Measurements from ENCODE around the gene GPR45. TPM values are rescaled to one million over a fixed set of nuclear protein-coding genes. Genes with fewer than 3 reads are reported as not detected.
A peak's percentile ranks its signal among the peaks of the same experiment; 100 is the strongest.

Gene GPR45
- total RNA-seq, 1 donor from 2014 or later: not detected

GRCh38 chr2:105224444-105224843, 17.1 kb upstream of the GPR45 start:
- Histone ChIP-seq H3K36me3 (ENCODE audit: control insufficient read depth, insufficient read depth, low read length) (no peaks in the 10 kb centered on the region), H3K4me3 (ENCODE audit: low read depth, low read length) (no peak overlapping the region), H3K27me3 (ENCODE audit: control insufficient read depth, insufficient read depth, low read length) (no peaks in the 10 kb centered on the region)
- FAIRE-seq: no peak
- DNase-seq (ENCODE audit: low read depth): no peak
- TF ChIP-seq, protein P1, sequence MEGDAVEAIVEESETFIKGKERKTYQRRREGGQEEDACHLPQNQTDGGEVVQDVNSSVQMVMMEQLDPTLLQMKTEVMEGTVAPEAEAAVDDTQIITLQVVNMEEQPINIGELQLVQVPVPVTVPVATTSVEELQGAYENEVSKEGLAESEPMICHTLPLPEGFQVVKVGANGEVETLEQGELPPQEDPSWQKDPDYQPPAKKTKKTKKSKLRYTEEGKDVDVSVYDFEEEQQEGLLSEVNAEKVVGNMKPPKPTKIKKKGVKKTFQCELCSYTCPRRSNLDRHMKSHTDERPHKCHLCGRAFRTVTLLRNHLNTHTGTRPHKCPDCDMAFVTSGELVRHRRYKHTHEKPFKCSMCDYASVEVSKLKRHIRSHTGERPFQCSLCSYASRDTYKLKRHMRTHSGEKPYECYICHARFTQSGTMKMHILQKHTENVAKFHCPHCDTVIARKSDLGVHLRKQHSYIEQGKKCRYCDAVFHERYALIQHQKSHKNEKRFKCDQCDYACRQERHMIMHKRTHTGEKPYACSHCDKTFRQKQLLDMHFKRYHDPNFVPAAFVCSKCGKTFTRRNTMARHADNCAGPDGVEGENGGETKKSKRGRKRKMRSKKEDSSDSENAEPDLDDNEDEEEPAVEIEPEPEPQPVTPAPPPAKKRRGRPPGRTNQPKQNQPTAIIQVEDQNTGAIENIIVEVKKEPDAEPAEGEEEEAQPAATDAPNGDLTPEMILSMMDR (IDR thresholded peaks at IDR 0.05; ENCODE audit: insufficient read depth, low read length, severe bottlenecking): no peak

GRCh38 chr2:105231232-105231619, 10.3 kb upstream of the GPR45 start:
- no peak for FAIRE-seq
- TF ChIP-seq, protein P1 (IDR thresholded peaks at IDR 0.05; ENCODE audit: insufficient read depth, low read length, severe bottlenecking): no peak
- DNase-seq (ENCODE audit: low read depth): no peak
- Histone ChIP-seq H3K27me3 (ENCODE audit: control insufficient read depth, insufficient read depth, low read length) (no peaks in the 10 kb centered on the region), H3K36me3 (ENCODE audit: control insufficient read depth, insufficient read depth, low read length) (no peaks in the 10 kb centered on the region), H3K4me3 (ENCODE audit: low read depth, low read length) (no peak overlapping the region)

DNA sequence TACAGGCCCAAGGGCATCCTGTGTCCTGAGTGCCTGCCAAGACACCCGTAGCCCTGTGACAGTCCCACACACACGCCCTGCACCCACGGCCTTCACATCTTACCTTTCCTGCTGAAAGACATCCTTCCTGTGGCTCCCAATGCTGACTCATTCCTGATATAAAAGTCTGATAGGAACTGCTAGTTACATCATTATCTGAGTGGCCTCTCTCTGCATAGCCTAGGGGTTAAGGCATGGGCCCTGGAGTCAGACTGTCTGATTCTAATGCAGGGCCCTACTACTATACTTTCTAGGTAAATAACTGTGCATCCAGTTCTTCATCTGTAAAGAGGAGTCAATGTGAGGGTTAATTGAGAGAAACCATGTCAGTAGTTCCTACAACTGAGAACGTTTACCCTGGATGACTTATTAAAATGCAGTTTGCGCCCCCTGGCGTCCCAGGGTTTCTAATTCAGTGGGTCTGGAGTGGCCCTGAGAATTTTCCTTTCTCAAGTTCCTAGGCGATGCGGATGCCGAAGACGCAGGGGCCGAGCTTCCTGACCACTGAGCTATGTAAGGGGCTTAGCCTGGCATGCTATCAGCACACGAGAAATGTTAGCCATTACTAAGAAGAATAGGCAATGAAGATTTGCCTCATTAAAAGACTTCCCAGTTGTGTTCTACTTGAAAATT, 6.0 kb upstream of the GPR45 start:
- no peaks in the 10 kb centered on the region for H3K36me3 ChIP-seq (ENCODE audit: control insufficient read depth, insufficient read depth, low read length)
- peaks cover 1% of the 10 kb centered on the region for H3K27me3 ChIP-seq (ENCODE audit: control insufficient read depth, insufficient read depth, low read length)
- H3K4me3 ChIP-seq (ENCODE audit: low read depth, low read length): no peak overlapping the region
- FAIRE-seq (no peak), DNase-seq (ENCODE audit: low read depth) (peak; percentile 64)
- TF ChIP-seq, protein P1 (IDR thresholded peaks at IDR 0.05; ENCODE audit: insufficient read depth, low read length, severe bottlenecking): peak; percentile 67

GRCh38 chr2:105236060-105236424, 5.5 kb upstream of the GPR45 start:
- no peak overlapping the region for H3K4me3 ChIP-seq (ENCODE audit: low read depth, low read length)
- no peaks in the 10 kb centered on the region for H3K36me3 ChIP-seq (ENCODE audit: control insufficient read depth, insufficient read depth, low read length)
- FAIRE-seq: no peak
- TF ChIP-seq, protein P1 (IDR thresholded peaks at IDR 0.05; ENCODE audit: insufficient read depth, low read length, severe bottlenecking): no peak
- peaks cover 1% of the 10 kb centered on the region for H3K27me3 ChIP-seq (ENCODE audit: control insufficient read depth, insufficient read depth, low read length)
- DNase-seq (ENCODE audit: low read depth): no peak

- FAIRE-seq: peak; percentile 18
- no peaks in the 10 kb centered on the region for H3K36me3 ChIP-seq (ENCODE audit: control insufficient read depth, insufficient read depth, low read length)
Measured at GRCh38 chr2:105237045-105237765, 4.3 kb upstream of the GPR45 start.

More at GRCh38 chr2:105237045-105237765, 4.3 kb upstream of the GPR45 start:
- peaks cover 1% of the 10 kb centered on the region for H3K27me3 ChIP-seq (ENCODE audit: control insufficient read depth, insufficient read depth, low read length)
- H3K4me3 ChIP-seq (ENCODE audit: low read depth, low read length): no peak overlapping the region
- DNase-seq (ENCODE audit: low read depth): no peak
- TF ChIP-seq, protein P1 (IDR thresholded peaks at IDR 0.05; ENCODE audit: insufficient read depth, low read length, severe bottlenecking): no peak
